ENCODE data around the gene WDFY2. TPM values are rescaled to one million over a fixed set of nuclear protein-coding genes. Genes with fewer than 3 reads are reported as not detected.

Gene WDFY2
- total RNA-seq, 1 donor from 2014 or later: 20.8 TPM

DNA sequence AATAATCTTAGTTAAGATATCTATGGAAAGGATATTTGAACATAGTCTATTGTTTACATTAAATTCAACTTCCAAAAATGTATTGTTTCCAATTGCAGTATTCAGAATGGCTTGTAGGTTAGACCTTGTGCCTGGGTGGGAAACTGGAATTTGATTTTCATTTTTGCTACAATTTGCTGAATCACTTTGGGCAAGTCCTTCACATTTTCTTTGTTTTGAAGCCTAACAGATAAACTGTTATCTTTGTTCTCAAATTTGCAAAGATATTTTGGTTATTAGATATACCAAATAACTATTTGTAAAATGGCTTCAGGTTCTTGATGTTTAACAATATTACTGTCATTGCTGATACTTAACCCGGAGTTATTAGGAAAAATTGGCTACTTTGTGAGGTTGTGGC is 82.6 kb downstream of the WDFY2 start:
- peaks cover 19% of the 10 kb centered on the region for H3K36me3 Mint-ChIP-seq (ENCODE audit: low read depth)
- CTCF ChIA-PET: no interaction called here
- H3K4me1 Mint-ChIP-seq: peaks cover 55% of the 10 kb centered on the region
- TF ChIP-seq, protein P1, sequence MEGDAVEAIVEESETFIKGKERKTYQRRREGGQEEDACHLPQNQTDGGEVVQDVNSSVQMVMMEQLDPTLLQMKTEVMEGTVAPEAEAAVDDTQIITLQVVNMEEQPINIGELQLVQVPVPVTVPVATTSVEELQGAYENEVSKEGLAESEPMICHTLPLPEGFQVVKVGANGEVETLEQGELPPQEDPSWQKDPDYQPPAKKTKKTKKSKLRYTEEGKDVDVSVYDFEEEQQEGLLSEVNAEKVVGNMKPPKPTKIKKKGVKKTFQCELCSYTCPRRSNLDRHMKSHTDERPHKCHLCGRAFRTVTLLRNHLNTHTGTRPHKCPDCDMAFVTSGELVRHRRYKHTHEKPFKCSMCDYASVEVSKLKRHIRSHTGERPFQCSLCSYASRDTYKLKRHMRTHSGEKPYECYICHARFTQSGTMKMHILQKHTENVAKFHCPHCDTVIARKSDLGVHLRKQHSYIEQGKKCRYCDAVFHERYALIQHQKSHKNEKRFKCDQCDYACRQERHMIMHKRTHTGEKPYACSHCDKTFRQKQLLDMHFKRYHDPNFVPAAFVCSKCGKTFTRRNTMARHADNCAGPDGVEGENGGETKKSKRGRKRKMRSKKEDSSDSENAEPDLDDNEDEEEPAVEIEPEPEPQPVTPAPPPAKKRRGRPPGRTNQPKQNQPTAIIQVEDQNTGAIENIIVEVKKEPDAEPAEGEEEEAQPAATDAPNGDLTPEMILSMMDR (IDR thresholded peaks at IDR 0.05): no peak
- DNase-seq: no peak
- intact Hi-C loops (cut with micrococcal nuclease): no loop called here
- no peak overlapping the region for H3K27ac Mint-ChIP-seq
- H3K27me3 Mint-ChIP-seq: no peaks in the 10 kb centered on the region
- peaks cover 8% of the 10 kb centered on the region for H3K9me3 Mint-ChIP-seq
- no peak for ATAC-seq (ENCODE audit: low read depth)
- POLR2A ChIA-PET: no interaction called here
- no peak overlapping the region for H3K4me3 Mint-ChIP-seq

DNA sequence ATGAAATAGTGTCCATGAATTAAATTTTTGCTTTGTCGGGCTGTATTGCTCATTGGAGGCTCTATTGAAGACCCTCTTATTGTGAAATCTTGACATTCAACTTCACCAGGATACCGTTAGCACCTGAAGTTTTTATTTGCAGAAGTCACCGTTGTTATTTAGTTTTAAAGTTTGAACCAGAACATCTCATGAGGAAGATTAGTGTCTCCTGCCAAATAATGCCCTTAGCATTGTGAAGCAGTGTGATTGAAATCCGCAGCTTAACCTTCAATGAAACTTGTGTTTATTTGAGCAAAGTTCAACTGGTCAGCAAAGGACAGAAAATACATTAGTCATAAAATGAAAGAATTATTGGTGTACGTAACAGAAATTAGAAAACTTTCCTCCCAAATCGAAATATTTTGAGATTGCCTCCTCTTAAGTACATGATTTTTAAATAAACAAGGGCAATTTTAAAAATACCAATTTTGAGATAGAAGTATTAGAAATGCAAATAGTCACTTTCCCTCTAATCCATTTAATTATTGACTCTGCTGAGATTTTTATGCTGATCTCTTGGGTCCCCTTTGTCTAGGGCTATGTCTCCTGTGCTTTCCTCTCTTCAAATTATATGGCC is 84.4 kb downstream of the WDFY2 start:
- no peak for ATAC-seq (ENCODE audit: low read depth)
- Mint-ChIP-seq H3K4me1 (peaks cover 67% of the 10 kb centered on the region), H3K9me3 (peaks cover 8% of the 10 kb centered on the region), H3K27ac (no peak overlapping the region), H3K36me3 (ENCODE audit: low read depth) (peaks cover 9% of the 10 kb centered on the region), H3K27me3 (no peaks in the 10 kb centered on the region), H3K4me3 (no peak overlapping the region)
- TF ChIP-seq, protein P1 (IDR thresholded peaks at IDR 0.05): no peak
- ChIA-PET POLR2A (no interaction called here), CTCF (no interaction called here)
- intact Hi-C loops (cut with micrococcal nuclease): loop anchor here (2.0 kb wide), 1 partner anchor 14 kb away; no protein-coding TSS in a partner anchor
- DNase-seq: no peak

DNA sequence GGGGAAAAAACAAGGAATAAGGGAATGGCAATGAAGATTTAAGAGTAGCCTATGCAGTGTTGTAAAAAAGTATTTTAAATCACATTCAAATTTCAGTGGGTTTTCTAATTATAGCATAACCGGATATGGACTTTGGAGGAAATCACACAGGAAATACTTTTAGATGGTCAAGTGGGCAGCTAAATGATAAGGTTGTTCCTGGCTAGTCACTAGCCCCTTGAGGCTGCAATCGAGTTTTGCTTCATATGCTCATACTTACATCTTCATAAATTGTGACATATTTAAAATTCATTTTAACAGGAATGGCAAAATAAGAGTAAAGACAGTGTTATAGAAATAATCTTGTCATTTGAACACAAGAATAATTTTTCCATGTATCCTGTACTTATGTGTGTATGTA is 88.9 kb downstream of the WDFY2 start:
- Mint-ChIP-seq H3K9me3 (peaks cover 8% of the 10 kb centered on the region), H3K27me3 (no peaks in the 10 kb centered on the region), H3K4me1 (peaks cover 40% of the 10 kb centered on the region), H3K36me3 (ENCODE audit: low read depth) (peaks cover 18% of the 10 kb centered on the region), H3K27ac (no peak overlapping the region), H3K4me3 (no peak overlapping the region)
- TF ChIP-seq, protein P1 (IDR thresholded peaks at IDR 0.05): no peak
- CTCF ChIA-PET: no interaction called here
- intact Hi-C loops (cut with micrococcal nuclease): loop anchor here (10.0 kb wide), 1 partner anchor 52 kb away; no protein-coding TSS in a partner anchor
- ATAC-seq (ENCODE audit: low read depth) (no peak), DNase-seq (no peak)
- POLR2A ChIA-PET: no interaction called here

DNA sequence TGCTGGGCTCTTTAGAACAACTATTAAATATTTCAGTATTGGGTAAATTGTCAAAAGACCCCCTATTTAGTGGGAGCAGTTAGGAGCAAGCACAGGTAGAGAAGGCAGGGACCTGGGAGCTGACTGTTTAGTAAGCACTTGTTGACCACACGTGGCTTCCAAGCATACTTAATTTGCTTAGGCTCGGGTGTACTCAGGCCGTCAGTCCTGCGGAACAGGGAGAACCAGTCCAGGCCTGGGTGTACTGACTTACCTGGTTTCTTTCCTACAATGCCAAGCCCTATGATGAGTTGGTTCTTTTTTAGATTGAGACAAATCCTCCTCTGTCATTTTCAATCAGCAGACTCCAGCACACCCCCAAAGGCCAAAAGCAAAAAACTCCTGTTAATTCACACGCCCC is 90.0 kb downstream of the WDFY2 start:
- TF ChIP-seq, protein P1 (IDR thresholded peaks at IDR 0.05): no peak
- Mint-ChIP-seq H3K36me3 (ENCODE audit: low read depth) (peaks cover 18% of the 10 kb centered on the region), H3K4me3 (no peak overlapping the region), H3K27ac (no peak overlapping the region), H3K4me1 (peaks cover 38% of the 10 kb centered on the region), H3K9me3 (peaks cover 8% of the 10 kb centered on the region), H3K27me3 (no peaks in the 10 kb centered on the region)
- intact Hi-C loops (cut with micrococcal nuclease): loop anchor here (10.0 kb wide), 1 partner anchor 51 kb away; no protein-coding TSS in a partner anchor
- ATAC-seq (ENCODE audit: low read depth): no peak
- CTCF ChIA-PET: no interaction called here
- DNase-seq: no peak
- POLR2A ChIA-PET: no interaction called here

DNA sequence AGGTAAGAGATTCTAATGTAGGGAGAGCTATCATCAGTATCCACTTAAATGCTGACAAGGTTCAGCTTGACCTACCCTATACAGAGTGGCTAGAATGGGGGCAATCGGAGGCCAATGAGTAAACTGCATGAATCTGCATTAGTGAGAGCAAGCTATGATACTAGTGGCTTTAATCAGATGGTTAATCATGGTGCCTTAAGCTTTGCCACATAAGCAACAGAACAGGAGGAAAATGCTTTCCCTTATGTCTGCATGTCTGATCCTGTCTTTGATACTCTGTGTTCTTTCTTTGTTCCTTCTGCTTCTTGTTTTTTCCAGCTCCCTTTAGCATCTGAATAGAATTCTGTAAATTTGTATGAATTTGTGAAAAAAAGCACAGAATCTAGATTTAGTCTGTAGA is 91.1 kb downstream of the WDFY2 start:
- TF ChIP-seq, protein P1 (IDR thresholded peaks at IDR 0.05): no peak
- DNase-seq (no peak), ATAC-seq (ENCODE audit: low read depth) (no peak)
- ChIA-PET CTCF (no interaction called here), POLR2A (no interaction called here)
- Mint-ChIP-seq H3K36me3 (ENCODE audit: low read depth) (peaks cover 27% of the 10 kb centered on the region), H3K4me1 (peaks cover 28% of the 10 kb centered on the region), H3K27ac (no peak overlapping the region), H3K4me3 (no peak overlapping the region), H3K9me3 (peaks cover 8% of the 10 kb centered on the region), H3K27me3 (no peaks in the 10 kb centered on the region)
- intact Hi-C loops (cut with micrococcal nuclease): loop anchor here (10.0 kb wide), 1 partner anchor 49 kb away; no protein-coding TSS in a partner anchor

All from activated B cell treated with CpG ODN at 0.5 μM for 24 hours (primary cell).